ENCODE results near the gene PEAK3. TPM values are rescaled to one million over a fixed set of nuclear protein-coding genes. Genes with fewer than 3 reads are reported as not detected.

PEAK3 gene
- total and polyA plus RNA-seq, 2 donors (not counting 1 experiment from before 2014, with no cell fraction given): 0.18 to 0.71 TPM

DNA sequence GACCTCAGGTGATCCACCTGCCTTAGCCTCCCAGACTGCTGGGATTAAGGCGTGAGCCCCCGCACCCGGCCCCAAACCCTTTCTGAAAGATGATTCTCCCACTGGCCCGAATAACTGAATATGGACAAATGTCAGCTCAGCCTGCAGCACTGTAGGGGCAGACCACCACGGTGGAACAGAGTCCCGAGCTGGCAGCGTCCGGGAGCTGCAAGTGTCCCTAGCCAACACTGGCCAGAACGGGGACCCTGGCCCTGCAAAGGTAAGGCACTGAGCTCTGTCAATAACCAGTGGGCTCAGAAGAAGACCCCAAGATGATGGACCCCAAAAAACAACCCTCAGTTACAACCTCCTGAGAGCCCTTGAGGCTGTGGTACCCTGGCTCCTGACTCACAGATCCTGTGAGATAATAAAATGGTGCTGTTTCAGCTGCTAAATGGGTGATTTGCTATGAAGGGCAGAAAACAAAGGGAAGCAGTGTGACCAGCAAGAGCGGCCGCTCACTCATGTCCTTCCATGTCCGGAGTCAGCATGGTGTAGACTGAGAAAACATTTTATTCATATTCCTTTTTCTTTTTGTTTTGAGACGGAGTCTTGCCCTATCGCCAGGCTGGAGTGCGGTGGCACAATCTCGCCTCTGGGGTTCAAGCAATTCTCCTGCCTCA, 44.9 kb upstream of the PEAK3 start:
- H2AFZ ChIP-seq (ENCODE audit: insufficient read depth, low read depth, low read length, poor library complexity, severe bottlenecking): no peak overlapping the region
- H3K9me3 Mint-ChIP-seq (ENCODE audit: insufficient read depth): no peaks in the 10 kb centered on the region
- peaks cover 69% of the 10 kb centered on the region for H3K4me1 Mint-ChIP-seq
- TF ChIP-seq, protein P1, sequence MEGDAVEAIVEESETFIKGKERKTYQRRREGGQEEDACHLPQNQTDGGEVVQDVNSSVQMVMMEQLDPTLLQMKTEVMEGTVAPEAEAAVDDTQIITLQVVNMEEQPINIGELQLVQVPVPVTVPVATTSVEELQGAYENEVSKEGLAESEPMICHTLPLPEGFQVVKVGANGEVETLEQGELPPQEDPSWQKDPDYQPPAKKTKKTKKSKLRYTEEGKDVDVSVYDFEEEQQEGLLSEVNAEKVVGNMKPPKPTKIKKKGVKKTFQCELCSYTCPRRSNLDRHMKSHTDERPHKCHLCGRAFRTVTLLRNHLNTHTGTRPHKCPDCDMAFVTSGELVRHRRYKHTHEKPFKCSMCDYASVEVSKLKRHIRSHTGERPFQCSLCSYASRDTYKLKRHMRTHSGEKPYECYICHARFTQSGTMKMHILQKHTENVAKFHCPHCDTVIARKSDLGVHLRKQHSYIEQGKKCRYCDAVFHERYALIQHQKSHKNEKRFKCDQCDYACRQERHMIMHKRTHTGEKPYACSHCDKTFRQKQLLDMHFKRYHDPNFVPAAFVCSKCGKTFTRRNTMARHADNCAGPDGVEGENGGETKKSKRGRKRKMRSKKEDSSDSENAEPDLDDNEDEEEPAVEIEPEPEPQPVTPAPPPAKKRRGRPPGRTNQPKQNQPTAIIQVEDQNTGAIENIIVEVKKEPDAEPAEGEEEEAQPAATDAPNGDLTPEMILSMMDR (IDR thresholded peaks at IDR 0.05): no peak
- TF ChIP-seq EZH2 (IDR thresholded peaks at IDR 0.05; ENCODE audit: borderline replicate concordance, insufficient read depth, low read depth, low read length, poor library complexity, severe bottlenecking): no peak
- CTCF ChIA-PET: interaction anchor here (0.6 to 5.1 kb wide), 6 partner anchors 8 to 169 kb away, joined by 3 to 24 read pairs (median 4); no protein-coding TSS in a partner anchor
- no peaks in the 10 kb centered on the region for H3K9me3 ChIP-seq (ENCODE audit: control extremely low read depth in 1 of 3, control insufficient read depth in 2 of 3, insufficient read depth in 1 of 3, low read length in 2 of 3)
- peak overlapping the region; percentile 83 for H3K9ac ChIP-seq (ENCODE audit: low read length)
- H3K4me3 ChIP-seq (ENCODE audit: control extremely low read depth in 1 of 5, extremely low read depth in 1 of 5, insufficient read depth in 1 of 5, low read depth in 2 of 5, low read length in 4 of 5): peak overlapping the region in 2 of 5 experiments; percentile 92 to 96
- 83% methylated on average over 13 of the region's 16 CpGs for WGBS (ENCODE audit: insufficient coverage)
- POLR2A ChIA-PET: interaction anchor here (0.6 to 3.7 kb wide), 5 partner anchors 9 to 117 kb away, joined by 5 to 25 read pairs (median 5); no protein-coding TSS in a partner anchor
- ATAC-seq (ENCODE audit: low read depth): no peak
- peaks cover 5% of the 10 kb centered on the region for H4K20me1 ChIP-seq (ENCODE audit: control insufficient read depth, insufficient read depth, low read length, poor library complexity, severe bottlenecking)
- peak overlapping the region; percentile 71 to 90 for H3K27ac ChIP-seq (ENCODE audit: low read length in 2 of 2)
- peaks cover 0 to 30% of the 10 kb centered on the region in 2 experiments for H3K36me3 ChIP-seq (replicated peaks in 1 of 2; ENCODE audit: control extremely low read depth in 1 of 2, control insufficient read depth in 1 of 2, extremely low read depth in 1 of 2, insufficient read depth in 2 of 2, low read length in 1 of 2)
- no peaks in the 10 kb centered on the region for H3K27me3 Mint-ChIP-seq
- no peaks in the 10 kb centered on the region for H3K27me3 ChIP-seq (replicated peaks in 1 of 4; ENCODE audit: control extremely low read depth in 1 of 4, control insufficient read depth in 3 of 4, insufficient read depth in 4 of 4, low read length in 3 of 4)
- peaks cover 90% of the 10 kb centered on the region for H3K79me2 ChIP-seq (ENCODE audit: control insufficient read depth, insufficient read depth, low read length)
- H3K4me3 Mint-ChIP-seq: peak overlapping the region; percentile 57
- H3K27ac Mint-ChIP-seq: peak overlapping the region; percentile 98
- no peak for DNase-seq
- H3K4me1 ChIP-seq (ENCODE audit: control insufficient read depth in 2 of 2, insufficient read depth in 2 of 2, low read length in 2 of 2): peaks cover 67 to 77% of the 10 kb centered on the region in 2 donors
- peak overlapping the region; percentile 95 for H3K4me2 ChIP-seq (replicated peaks; ENCODE audit: low read depth, low read length, poor library complexity, severe bottlenecking)
- intact Hi-C loops (cut with micrococcal nuclease): no loop called here

Data from B cell (primary cell).